ENCODE measurements around the gene MYMX.

- no peak for TF ChIP-seq EZH2 (IDR thresholded peaks at IDR 0.05; ENCODE audit: borderline replicate concordance, low read depth, low read length, severe bottlenecking)
- TF ChIP-seq, protein P1, sequence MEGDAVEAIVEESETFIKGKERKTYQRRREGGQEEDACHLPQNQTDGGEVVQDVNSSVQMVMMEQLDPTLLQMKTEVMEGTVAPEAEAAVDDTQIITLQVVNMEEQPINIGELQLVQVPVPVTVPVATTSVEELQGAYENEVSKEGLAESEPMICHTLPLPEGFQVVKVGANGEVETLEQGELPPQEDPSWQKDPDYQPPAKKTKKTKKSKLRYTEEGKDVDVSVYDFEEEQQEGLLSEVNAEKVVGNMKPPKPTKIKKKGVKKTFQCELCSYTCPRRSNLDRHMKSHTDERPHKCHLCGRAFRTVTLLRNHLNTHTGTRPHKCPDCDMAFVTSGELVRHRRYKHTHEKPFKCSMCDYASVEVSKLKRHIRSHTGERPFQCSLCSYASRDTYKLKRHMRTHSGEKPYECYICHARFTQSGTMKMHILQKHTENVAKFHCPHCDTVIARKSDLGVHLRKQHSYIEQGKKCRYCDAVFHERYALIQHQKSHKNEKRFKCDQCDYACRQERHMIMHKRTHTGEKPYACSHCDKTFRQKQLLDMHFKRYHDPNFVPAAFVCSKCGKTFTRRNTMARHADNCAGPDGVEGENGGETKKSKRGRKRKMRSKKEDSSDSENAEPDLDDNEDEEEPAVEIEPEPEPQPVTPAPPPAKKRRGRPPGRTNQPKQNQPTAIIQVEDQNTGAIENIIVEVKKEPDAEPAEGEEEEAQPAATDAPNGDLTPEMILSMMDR (IDR thresholded peaks at IDR 0.05; ENCODE audit: borderline replicate concordance, extremely low read depth, low read length, poor library complexity, severe bottlenecking): no peak
These were observed 37.7 kb downstream of the MYMX start for GRCh38 chr6:44254191-44255104.

Measured in DND-41 (cell line).